IMR-90 (cell line): ENCODE measurements around the gene PTPRN2.

Experiments
- BHLHE40 ChIP-seq: fragments of 150-350 bp; IDR thresholded peaks from 2 replicates; pipeline ENCODE4 v1.6.1; 2016; ENCODE audit warnings: mild to moderate bottlenecking, low read depth, low read length
- CEBPB ChIP-seq: IDR thresholded peaks from 2 replicates; pipeline ENCODE4 v1.6.1; 2012; ENCODE audit warnings: low read depth, low read length, improper control_type of control experiment
- MAFK ChIP-seq: IDR thresholded peaks from 2 replicates; pipeline ENCODE4 v1.6.1; 2012; ENCODE audit warnings: low read depth, low read length, improper control_type of control experiment
- MAZ ChIP-seq: IDR thresholded peaks from 2 replicates; pipeline ENCODE4 v1.6.1; 2012; ENCODE audit warnings: low read depth, mild to moderate bottlenecking, low read length, improper control_type of control experiment, moderate library complexity, borderline replicate concordance
- MXI1 ChIP-seq: IDR thresholded peaks from 2 replicates; pipeline ENCODE4 v1.6.1; 2012; ENCODE audit warnings: low read depth, mild to moderate bottlenecking, low read length, moderate library complexity, borderline replicate concordance
- POLR2A ChIP-seq: IDR thresholded peaks from 2 replicates; pipeline ENCODE4 v1.6.1; 2012; ENCODE audit warnings: mild to moderate bottlenecking, low read depth, low read length
- RAD21 ChIP-seq: IDR thresholded peaks from 2 replicates; pipeline ENCODE4 v1.6.1; 2012; ENCODE audit warnings: low read length, improper control_type of control experiment
- RFX5 ChIP-seq: IDR thresholded peaks from 2 replicates; pipeline ENCODE4 v1.8.0; 2012; ENCODE audit warnings: low read depth, mild to moderate bottlenecking, low read length, moderate library complexity
- TF ChIP-seq, protein P1 (sequence below): conservative IDR thresholded peaks from 2 replicates; pipeline ENCODE4 v1.5.1; 2012; ENCODE audit warnings: mild to moderate bottlenecking, low read depth, low read length, improper control_type of control experiment
- TF ChIP-seq, protein P2 (sequence below): fragments of 150-350 bp; IDR thresholded peaks from 2 replicates; pipeline ENCODE4 v1.6.1; 2016; ENCODE audit warnings: low read depth, mild to moderate bottlenecking, low read length, moderate library complexity, borderline replicate concordance
- TF ChIP-seq, protein P3 (sequence below): fragments of 150-350 bp; IDR thresholded peaks from 2 replicates; pipeline ENCODE4 v1.6.1; 2017; ENCODE audit warnings: mild to moderate bottlenecking, antibody characterized with exemption, low read length, low read depth

DNA sequence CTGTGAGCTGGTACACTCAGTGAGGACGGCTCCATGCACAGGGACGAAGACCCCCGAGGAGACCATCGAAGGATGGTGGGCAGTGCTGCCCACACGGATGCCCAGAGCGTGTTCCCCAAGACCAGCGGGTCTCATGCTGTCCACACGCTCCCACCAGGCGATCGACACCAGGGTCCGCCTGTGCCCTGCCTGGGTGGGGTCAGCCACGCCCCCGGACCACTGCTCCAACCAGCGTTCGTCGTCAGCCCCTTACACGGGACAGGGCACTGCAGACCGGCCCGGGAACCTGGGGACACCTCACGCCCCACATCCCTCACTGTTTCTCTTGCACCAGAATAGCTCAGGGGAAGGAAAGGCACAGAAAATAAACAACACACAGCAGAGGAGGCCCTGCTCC lies 1027.4 kb downstream of the PTPRN2 start:
- TF ChIP-seq, protein P1, sequence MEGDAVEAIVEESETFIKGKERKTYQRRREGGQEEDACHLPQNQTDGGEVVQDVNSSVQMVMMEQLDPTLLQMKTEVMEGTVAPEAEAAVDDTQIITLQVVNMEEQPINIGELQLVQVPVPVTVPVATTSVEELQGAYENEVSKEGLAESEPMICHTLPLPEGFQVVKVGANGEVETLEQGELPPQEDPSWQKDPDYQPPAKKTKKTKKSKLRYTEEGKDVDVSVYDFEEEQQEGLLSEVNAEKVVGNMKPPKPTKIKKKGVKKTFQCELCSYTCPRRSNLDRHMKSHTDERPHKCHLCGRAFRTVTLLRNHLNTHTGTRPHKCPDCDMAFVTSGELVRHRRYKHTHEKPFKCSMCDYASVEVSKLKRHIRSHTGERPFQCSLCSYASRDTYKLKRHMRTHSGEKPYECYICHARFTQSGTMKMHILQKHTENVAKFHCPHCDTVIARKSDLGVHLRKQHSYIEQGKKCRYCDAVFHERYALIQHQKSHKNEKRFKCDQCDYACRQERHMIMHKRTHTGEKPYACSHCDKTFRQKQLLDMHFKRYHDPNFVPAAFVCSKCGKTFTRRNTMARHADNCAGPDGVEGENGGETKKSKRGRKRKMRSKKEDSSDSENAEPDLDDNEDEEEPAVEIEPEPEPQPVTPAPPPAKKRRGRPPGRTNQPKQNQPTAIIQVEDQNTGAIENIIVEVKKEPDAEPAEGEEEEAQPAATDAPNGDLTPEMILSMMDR: no peak
- TF ChIP-seq, protein P2, sequence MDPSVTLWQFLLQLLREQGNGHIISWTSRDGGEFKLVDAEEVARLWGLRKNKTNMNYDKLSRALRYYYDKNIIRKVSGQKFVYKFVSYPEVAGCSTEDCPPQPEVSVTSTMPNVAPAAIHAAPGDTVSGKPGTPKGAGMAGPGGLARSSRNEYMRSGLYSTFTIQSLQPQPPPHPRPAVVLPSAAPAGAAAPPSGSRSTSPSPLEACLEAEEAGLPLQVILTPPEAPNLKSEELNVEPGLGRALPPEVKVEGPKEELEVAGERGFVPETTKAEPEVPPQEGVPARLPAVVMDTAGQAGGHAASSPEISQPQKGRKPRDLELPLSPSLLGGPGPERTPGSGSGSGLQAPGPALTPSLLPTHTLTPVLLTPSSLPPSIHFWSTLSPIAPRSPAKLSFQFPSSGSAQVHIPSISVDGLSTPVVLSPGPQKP: no peak
- TF ChIP-seq, protein P3, sequence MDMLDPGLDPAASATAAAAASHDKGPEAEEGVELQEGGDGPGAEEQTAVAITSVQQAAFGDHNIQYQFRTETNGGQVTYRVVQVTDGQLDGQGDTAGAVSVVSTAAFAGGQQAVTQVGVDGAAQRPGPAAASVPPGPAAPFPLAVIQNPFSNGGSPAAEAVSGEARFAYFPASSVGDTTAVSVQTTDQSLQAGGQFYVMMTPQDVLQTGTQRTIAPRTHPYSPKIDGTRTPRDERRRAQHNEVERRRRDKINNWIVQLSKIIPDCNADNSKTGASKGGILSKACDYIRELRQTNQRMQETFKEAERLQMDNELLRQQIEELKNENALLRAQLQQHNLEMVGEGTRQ: no peak
- no peak for TF ChIP-seq MXI1
- no peak for TF ChIP-seq BHLHE40
- no peak for TF ChIP-seq RFX5
- no peak for TF ChIP-seq MAFK
- no peak for TF ChIP-seq MAZ
- no peak for TF ChIP-seq RAD21
- TF ChIP-seq POLR2A: no peak
- no peak for TF ChIP-seq CEBPB
